Karpas-422 (cell line): Measurements from ENCODE around the gene MED19. TPM values are rescaled to one million over a fixed set of nuclear protein-coding genes. Genes with fewer than 3 reads are reported as not detected.
"Not testable (repeated sequence)": the region's sequence is repeated elsewhere in the genome, so short reads cannot be mapped to it uniquely, and the experiment has no call there.

Source experiments
- DNase-seq: peaks from one replicate; pipeline ENCODE4 v3.0.0-alpha.2; 2015
- H2AFZ ChIP-seq: fragments of 200-600 bp; sonication (generic); 2 replicates; pipeline ENCODE4 v1.6.1; 2014; ENCODE audit warnings: antibody characterized with exemption, low read length, mixed read lengths
- H3K27ac ChIP-seq: fragments of 200-600 bp; sonication (generic); 2 replicates; pipeline ENCODE4 v1.5.1; 2014; ENCODE audit warnings: mild to moderate bottlenecking, low read length, moderate library complexity
- H3K27me3 ChIP-seq: fragments of 200-600 bp; sonication (generic); 2 replicates; pipeline ENCODE4 v1.6.1; 2014; ENCODE audit warnings: low read length, mixed read lengths
- H3K36me3 ChIP-seq: fragments of 200-600 bp; sonication (generic); 2 replicates; pipeline ENCODE4 v1.6.1; 2014; ENCODE audit warnings: low read length, mixed read lengths; ENCODE audit not compliant: insufficient read depth
- H3K4me1 ChIP-seq: fragments of 200-600 bp; sonication (generic); 2 replicates; pipeline ENCODE4 v1.6.1; 2014; ENCODE audit warnings: mild to moderate bottlenecking, low read length, mixed read lengths
- H3K4me2 ChIP-seq: fragments of 200-600 bp; sonication (generic); 2 replicates; pipeline ENCODE4 v1.6.1; 2014; ENCODE audit warnings: low read length, low read depth, mild to moderate bottlenecking; ENCODE audit not compliant: poor library complexity, severe bottlenecking
- H3K4me3 ChIP-seq: fragments of 200-600 bp; sonication (generic); 2 replicates; pipeline ENCODE4 v1.5.1; 2014; ENCODE audit warnings: mild to moderate bottlenecking, antibody characterized with exemption, low read length, mixed read lengths
- H3K79me2 ChIP-seq: fragments of 200-600 bp; sonication (generic); 2 replicates; pipeline ENCODE4 v1.6.1; 2014; ENCODE audit warnings: mild to moderate bottlenecking, low read length, mixed read lengths
- H3K9ac ChIP-seq: fragments of 200-600 bp; sonication (generic); 2 replicates; pipeline ENCODE4 v1.6.0; 2014; ENCODE audit warnings: low read length
- H3K9me2 ChIP-seq: fragments of 200-600 bp; sonication (generic), shearing (Covaris generic); replicated peaks from 2 replicates; pipeline ENCODE4 v1.6.0; 2014; ENCODE audit warnings: mild to moderate bottlenecking, low read length, moderate library complexity; ENCODE audit not compliant: insufficient read depth
- H3K9me3 ChIP-seq: fragments of 300-700, 200-600 bp; sonication (generic); 2 replicates; pipeline ENCODE4 v1.6.1; 2014; ENCODE audit warnings: low read length, mixed read lengths
- H4K20me1 ChIP-seq: fragments of 200-600 bp; sonication (generic); 2 replicates; pipeline ENCODE4 v1.6.1; 2014; ENCODE audit warnings: mild to moderate bottlenecking, antibody characterized with exemption, low read length, low read depth; ENCODE audit not compliant: insufficient read depth
- total RNA-seq: library from RNA; depleted of rRNA; stranded (reverse); fragments of >200 nt; shearing (Covaris generic); gene quantifications from 2 replicates; pipeline ENCODE4 v1.2.3, GENCODE V29; 2014; ENCODE audit warnings: low replicate concordance

Gene MED19
- total RNA-seq, 1 experiment from 2014 or later: 12.8 TPM

- Histone ChIP-seq H4K20me1 (no peaks in the 10 kb centered on the region), H3K9me2 (no peaks in the 10 kb centered on the region), H3K9ac (peak overlapping the region; percentile 87), H3K27me3 (no peaks in the 10 kb centered on the region), H3K36me3 (peaks cover 15% of the 10 kb centered on the region; the same call in 1 of the 2 replicates), H2AFZ (no peak overlapping the region), H3K4me3 (peak overlapping the region; percentile 89), H3K79me2 (peaks cover 58% of the 10 kb centered on the region), H3K4me1 (peaks cover 34% of the 10 kb centered on the region), H3K27ac (no peak overlapping the region), H3K4me2 (peak overlapping the region; percentile 77), H3K9me3 (no peaks in the 10 kb centered on the region)
- no peak for DNase-seq
These were observed 1.8 kb upstream of the MED19 start for GRCh38 chr11:57713835-57714234.

DNA sequence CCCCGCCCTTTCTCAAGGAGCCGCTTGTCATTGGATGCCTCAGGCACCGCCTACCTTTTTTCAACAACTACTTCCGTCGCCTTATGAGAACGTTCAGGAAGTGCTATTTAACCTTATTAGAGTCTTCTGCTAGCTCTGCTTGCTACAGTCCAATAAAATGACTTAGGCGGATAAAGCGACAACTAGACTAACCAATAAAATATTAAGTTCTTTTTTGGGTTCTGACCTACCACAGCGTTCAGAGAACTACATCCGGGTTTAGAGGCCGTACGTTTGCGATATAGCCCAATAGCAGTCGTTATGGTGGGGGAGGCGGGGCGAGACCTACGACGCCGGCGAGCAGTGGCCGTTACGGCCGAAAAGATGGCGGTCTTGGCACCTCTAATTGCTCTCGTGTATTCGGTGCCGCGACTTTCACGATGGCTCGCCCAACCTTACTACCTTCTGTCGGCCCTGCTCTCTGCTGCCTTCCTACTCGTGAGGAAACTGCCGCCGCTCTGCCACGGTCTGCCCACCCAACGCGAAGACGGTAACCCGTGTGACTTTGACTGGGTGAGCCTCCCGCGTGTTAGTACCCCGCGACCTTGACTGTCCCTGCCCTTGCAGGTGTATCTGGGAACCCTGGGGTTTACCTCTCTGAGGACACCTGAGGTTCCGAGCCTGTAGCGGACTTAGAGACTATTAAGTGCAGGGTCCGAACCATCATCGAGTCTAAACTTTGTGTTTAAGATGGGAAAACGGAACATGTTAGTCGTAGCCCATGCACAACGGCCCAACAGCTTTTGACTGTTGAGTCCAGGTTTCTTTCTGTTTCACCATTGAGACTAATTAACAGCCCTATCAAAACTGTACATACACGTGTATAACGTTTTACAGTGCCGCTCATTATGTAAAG, 488 bp upstream of the MED19 start, which contains the start of gene TMX2:
TSS of gene TMX2 (plus strand) at position 338 of the 895 bp plus-strand sequence. CDS start at position 364, 26 bp downstream.
- peak within 1 kb of the TSS; percentile 87 for H3K9ac ChIP-seq
- no peaks in the 10 kb centered on the region for H4K20me1 ChIP-seq
- no peaks in the 10 kb centered on the region for H3K9me3 ChIP-seq
- DNase-seq: peak; percentile 99
- H3K27me3 ChIP-seq: no peaks in the 10 kb centered on the region
- no peaks in the 10 kb centered on the region for H3K9me2 ChIP-seq
- peaks cover 34% of the 10 kb centered on the region for H3K4me1 ChIP-seq
- peaks cover 56% of the 10 kb centered on the region for H3K79me2 ChIP-seq
- peak within 1 kb of the TSS; percentile 77 for H3K4me2 ChIP-seq
- H3K27ac ChIP-seq: peak within 1 kb of the TSS; percentile 63
- H3K4me3 ChIP-seq: peak within 1 kb of the TSS; percentile 89
- H3K36me3 ChIP-seq: peaks cover 15% of the 10 kb centered on the region; the same call in 1 of the 2 replicates
- no peak within 1 kb of the TSS; the same call in 1 of the 2 replicates for H2AFZ ChIP-seq

DNA sequence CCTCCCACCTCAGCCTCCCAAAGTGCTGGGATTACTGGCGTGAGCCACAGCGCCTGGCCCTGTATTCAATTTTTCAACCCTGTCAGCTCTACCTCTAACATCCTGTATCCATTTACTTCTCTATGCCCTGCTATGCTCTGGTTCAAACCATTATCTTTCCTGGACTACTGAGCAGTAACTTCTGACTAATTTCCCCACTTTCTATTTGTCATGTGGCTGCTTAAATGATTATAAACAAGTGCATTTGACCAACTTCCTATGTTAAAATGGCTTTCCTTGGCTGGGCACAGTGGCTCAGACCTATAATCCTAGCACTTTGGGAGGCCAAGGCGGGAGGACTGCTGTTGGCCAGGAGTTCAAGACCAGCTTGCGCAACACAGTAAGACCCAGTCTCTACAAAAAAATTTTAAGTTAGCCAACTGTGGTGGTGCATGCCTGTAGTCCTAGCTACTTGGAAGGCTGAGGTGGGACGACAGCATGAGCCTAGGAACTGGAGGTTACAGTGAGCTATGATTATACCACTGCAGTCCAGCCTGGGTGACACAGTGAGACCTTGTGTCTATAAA, 2.1 kb downstream of the MED19 start:
- no peaks in the 10 kb centered on the region for H3K9me2 ChIP-seq
- H3K36me3 ChIP-seq: peaks cover 13% of the 10 kb centered on the region; the same call in 1 of the 2 replicates
- H3K9ac ChIP-seq: no peak overlapping the region
- no peak overlapping the region for H2AFZ ChIP-seq
- H3K27me3 ChIP-seq: no peaks in the 10 kb centered on the region
- H4K20me1 ChIP-seq: no peaks in the 10 kb centered on the region
- H3K27ac ChIP-seq: no peak overlapping the region
- peaks cover 34% of the 10 kb centered on the region for H3K4me1 ChIP-seq
- peaks cover 64% of the 10 kb centered on the region for H3K79me2 ChIP-seq
- H3K4me2 ChIP-seq: no peak overlapping the region
- DNase-seq: no peak
- H3K4me3 ChIP-seq: no peak overlapping the region
- H3K9me3 ChIP-seq: no peaks in the 10 kb centered on the region

DNA sequence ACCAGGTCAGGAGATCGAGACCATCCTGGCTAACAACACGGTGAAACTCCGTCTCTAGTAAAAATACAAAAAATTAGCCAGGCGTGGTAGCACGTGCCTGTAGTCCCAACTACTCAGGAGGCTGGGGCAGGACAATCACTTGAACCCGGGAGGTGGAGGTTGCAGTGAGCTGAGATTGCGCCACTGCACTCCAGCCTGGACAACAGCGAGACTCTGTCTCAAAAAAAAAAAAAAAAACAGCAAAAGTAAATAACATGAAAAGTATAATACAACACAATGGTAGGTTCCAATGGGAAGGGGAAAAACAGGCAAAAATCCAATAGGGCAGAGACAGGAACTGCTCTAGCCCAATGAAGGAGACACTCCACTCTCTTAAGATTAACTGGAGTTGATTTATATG, 6.6 kb downstream of the MED19 start:
- not testable (repeated sequence) for H3K4me2 ChIP-seq, H3K27me3 ChIP-seq, H3K9me3 ChIP-seq, H3K9ac ChIP-seq, H3K9me2 ChIP-seq, DNase-seq, H4K20me1 ChIP-seq, H3K4me3 ChIP-seq, H3K4me1 ChIP-seq, H3K27ac ChIP-seq, H2AFZ ChIP-seq
- Histone ChIP-seq H3K79me2 (peaks cover 31% of the 10 kb centered on the region), H3K36me3 (peaks cover 21% of the 10 kb centered on the region)

GRCh38 chr11:57704932-57705331, 7.1 kb downstream of the MED19 start:
- Histone ChIP-seq H3K9me2 (no peaks in the 10 kb centered on the region), H3K27me3 (no peaks in the 10 kb centered on the region), H3K27ac (no peak overlapping the region), H3K9ac (no peak overlapping the region), H3K36me3 (peaks cover 23% of the 10 kb centered on the region), H3K4me3 (no peak overlapping the region), H2AFZ (no peak overlapping the region), H3K79me2 (peaks cover 26% of the 10 kb centered on the region), H3K4me1 (peaks cover 3% of the 10 kb centered on the region), H3K4me2 (no peak overlapping the region), H4K20me1 (no peaks in the 10 kb centered on the region), H3K9me3 (no peaks in the 10 kb centered on the region)
- no peak for DNase-seq

GRCh38 chr11:57703341-57703740, 8.7 kb downstream of the MED19 start:
- H3K27ac ChIP-seq: no peak overlapping the region
- peaks cover 21% of the 10 kb centered on the region for H3K79me2 ChIP-seq
- no peak for DNase-seq
- H2AFZ ChIP-seq: no peak overlapping the region
- H4K20me1 ChIP-seq: no peaks in the 10 kb centered on the region
- H3K4me3 ChIP-seq: no peak overlapping the region
- H3K9ac ChIP-seq: no peak overlapping the region
- H3K36me3 ChIP-seq: peaks cover 34% of the 10 kb centered on the region
- H3K4me2 ChIP-seq: no peak overlapping the region
- no peaks in the 10 kb centered on the region for H3K9me2 ChIP-seq
- no peaks in the 10 kb centered on the region for H3K4me1 ChIP-seq
- H3K9me3 ChIP-seq: no peaks in the 10 kb centered on the region
- H3K27me3 ChIP-seq: no peaks in the 10 kb centered on the region

DNA sequence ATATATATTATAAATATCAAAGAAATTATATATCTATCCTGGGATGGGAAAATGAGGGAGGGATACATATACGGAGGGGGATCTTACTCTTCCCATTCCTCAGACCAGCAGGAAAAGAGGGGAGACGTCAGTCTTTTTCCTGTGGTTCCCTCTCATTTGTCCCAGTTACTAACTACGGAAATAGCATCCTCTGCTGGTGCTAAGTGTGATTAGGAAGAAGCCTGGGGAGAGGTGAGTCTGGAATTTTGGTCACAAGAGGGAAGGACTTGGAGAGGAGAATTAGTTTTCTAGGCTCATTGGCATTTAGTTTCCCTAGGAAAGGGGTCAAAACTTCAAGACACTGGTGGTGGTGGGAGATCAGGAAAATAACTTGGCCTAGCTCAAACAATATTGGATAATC, 11.6 kb downstream of the MED19 start:
- Histone ChIP-seq H3K4me2 (no peak overlapping the region), H3K27ac (no peak overlapping the region), H3K36me3 (peaks cover 50% of the 10 kb centered on the region), H3K9ac (no peak overlapping the region), H3K27me3 (no peaks in the 10 kb centered on the region), H3K9me2 (no peaks in the 10 kb centered on the region), H3K79me2 (peaks cover 5% of the 10 kb centered on the region), H3K4me3 (no peak overlapping the region), H3K4me1 (no peaks in the 10 kb centered on the region), H3K9me3 (no peaks in the 10 kb centered on the region), H4K20me1 (0 out of 2 replicates have a peak, but pooled peaks cover 5% of the 10 kb centered on the region), H2AFZ (no peak overlapping the region)
- no peak for DNase-seq

GRCh38 chr11:57699813-57700212, 12.2 kb downstream of the MED19 start:
- peaks cover 3% of the 10 kb centered on the region for H3K79me2 ChIP-seq
- H3K4me2 ChIP-seq: no peak overlapping the region
- no peaks in the 10 kb centered on the region for H3K27me3 ChIP-seq
- no peak for DNase-seq
- no peak overlapping the region for H3K4me3 ChIP-seq
- H2AFZ ChIP-seq: no peak overlapping the region
- no peaks in the 10 kb centered on the region for H3K4me1 ChIP-seq
- no peaks in the 10 kb centered on the region for H3K9me3 ChIP-seq
- H3K36me3 ChIP-seq: peaks cover 50% of the 10 kb centered on the region
- no peak overlapping the region for H3K9ac ChIP-seq
- H4K20me1 ChIP-seq: 0 out of 2 replicates have a peak, but pooled peaks cover 5% of the 10 kb centered on the region
- H3K9me2 ChIP-seq: no peaks in the 10 kb centered on the region
- H3K27ac ChIP-seq: no peak overlapping the region
